Activated gamma-delta T cell treated with anti-CD3 and anti-CD28 coated beads, Interleukin-2, amount 50 U/mL, for 16 hours (primary cell): ENCODE measurements around the gene AP3B1.

ENCODE experiments used
- DNase-seq: peaks from one replicate; pipeline ENCODE4 v3.0.0-alpha.2; 2020; ENCODE audit warnings: low read depth

AP3B1 gene

DNA sequence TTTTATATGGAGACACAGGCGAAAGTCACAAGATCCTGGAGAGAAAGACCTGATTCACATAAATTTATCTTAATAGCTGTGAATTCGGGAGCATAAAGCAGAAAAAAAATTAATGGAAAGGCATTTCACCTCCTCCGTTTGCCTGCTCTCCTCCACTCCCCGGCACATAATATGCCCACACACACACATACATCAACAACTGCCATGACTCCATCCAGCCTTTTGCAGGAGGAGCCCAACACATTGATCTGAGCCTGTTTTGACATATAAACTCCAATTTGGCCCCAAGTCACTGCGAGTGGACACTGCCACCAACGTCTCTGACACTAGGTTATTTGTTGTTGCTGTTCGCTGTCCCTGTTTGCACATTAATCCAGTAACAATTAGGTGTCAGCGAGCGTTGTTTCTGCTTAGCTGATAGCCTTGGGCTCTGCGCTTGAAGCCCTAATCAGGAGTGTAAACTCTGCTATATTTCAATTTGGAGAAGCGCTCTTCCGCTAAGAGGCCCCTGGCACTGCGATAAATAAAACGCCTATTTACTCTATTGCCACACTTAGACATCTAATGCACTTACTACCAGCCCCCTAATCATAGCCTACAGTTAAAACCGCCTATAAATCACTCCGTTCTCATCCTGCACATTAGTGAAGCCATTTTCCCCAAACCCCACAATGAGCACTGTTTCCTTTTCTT is 322.6 kb downstream of the AP3B1 start:
- DNase-seq: no peak

DNA sequence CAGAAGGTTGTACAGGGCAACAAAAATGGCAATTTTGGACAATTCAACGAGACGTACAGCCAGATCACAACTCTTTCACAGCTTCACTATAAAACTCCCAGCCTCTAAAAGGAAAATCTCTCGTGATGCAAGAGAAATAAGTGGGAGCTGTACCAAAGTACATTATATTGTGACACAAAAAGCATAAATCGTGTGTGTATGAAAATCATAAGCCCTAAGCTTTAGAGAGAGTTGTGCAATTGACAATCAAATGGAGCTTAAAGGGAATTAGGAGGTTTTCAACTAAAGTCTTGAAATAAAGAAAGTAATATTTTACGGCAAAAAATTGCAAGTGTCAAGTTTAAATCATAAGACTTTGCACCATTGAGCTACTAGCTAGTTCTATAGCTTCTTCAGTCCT is 323.6 kb downstream of the AP3B1 start:
- DNase-seq: no peak

DNA sequence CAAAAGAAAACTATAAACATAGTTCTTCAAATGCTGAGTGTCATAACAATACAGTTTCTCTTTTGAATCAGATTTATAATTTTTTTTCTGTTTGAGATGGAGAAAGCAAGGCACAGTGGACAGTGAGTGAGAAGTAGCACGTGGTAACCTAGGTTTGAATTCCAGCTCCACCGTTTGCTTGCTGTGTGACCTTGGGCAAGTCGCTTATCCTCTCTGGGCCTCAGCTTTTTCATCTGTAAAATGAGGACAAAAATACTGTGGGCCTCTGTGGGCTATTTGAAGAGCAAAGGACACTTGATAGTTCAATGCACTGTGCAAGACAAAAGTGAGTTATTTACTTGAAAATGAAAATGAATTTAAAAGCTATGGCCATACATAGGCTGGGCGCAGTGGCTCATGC is 330.7 kb downstream of the AP3B1 start:
- no peak for DNase-seq

DNA sequence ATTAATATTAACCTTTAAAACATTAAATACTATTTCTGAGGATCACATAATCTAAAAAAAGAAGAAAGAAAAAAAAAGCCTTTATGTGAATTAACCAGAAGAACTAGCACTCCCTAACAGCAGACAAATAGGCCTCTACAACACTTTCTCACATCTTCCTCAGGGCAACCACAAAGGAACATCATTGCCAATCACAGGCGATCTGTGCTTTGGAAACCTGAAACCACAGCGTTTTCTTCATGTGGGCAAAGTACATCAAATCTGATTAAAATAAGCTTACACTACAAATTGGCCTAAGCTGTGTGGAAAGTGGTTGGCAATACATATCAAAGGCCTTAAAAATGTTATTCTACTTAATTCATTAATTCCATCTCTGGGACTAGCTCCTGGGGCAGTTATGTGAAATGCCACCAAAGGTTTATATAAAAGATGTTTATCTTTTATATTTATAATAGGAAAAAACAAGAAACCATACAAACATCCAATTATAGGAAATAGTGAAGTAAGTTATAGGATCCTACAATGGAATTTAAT is 333.6 kb downstream of the AP3B1 start:
- no peak for DNase-seq

DNA sequence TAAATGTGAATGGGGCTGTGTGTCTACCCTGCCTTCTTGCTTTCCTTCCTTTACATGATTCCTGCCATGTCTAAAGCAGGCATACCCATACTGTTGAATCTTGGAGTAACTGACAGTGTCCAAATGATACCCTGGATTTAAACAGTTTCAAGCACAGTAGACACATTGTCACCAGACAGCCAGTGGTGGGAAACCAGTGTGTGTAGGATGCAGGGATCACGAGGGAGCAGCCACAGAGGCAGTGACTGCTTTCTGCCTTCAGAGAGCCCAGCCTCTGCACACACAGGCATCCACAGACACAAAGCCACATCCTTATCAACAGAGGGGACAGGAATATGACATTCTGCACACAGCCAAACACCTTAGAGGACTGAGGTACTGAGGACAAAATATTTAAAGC is 334.2 kb downstream of the AP3B1 start:
- no peak for DNase-seq

DNA sequence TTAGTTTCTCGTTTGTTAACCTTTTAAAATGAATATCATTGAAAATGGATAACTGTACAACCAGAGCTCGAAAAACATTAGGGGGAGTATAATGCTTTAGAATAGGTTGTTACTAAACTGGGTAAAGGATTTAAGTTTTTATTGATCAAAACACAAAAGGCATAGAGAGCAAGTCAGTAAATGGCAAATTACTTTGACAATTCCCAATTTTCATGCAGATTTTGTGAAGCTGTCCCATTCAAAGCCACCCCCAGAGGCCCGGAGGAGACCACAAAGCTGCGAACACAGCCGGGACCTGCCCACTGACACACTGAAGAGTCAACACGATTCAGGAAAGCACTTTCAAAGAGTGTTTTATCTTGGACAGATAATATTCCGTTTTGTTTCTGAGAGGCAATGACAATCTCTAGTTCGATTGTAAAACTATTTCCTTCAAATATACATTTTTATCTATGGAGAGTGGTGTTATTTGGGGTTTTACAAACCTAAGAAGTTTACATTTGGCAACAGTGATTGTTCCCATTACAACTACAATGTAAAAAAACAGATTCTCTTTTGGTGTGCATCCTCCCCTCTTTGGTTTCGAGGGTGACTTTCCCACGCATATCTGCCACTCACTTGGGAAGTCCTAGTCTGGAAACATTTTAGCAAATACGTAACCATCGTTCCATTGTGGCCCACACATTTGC is 335.7 kb downstream of the AP3B1 start:
- no peak for DNase-seq

DNA sequence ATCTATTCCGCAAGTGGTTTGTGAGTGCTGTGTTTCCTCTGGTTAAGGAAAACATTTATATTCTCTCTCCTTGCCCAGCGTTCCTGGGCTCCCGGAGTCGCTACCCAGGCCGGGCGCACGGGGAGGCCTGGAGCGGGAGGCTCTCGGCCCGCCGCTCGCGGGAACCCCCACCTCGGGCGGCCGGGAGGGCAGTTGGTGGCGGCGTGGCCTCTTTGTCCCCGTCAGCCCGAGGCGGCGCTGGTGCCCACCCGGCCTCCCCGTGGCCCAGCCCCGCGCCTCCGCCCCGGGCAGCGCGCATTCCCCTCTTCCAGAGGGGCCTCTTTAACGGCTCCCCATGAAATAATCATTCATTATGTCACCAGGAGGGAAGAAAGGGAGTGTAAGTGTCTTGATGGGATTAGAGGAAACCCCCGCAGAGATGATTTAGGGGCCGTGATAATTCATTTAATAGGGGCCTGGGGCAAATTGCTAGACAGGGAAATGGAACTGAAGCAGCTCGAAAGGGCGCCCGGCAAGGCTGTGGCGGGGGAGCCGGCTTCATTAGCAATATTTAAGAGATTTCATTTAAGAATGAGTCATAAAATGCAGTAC is 336.5 kb downstream of the AP3B1 start:
- DNase-seq: no peak

DNA sequence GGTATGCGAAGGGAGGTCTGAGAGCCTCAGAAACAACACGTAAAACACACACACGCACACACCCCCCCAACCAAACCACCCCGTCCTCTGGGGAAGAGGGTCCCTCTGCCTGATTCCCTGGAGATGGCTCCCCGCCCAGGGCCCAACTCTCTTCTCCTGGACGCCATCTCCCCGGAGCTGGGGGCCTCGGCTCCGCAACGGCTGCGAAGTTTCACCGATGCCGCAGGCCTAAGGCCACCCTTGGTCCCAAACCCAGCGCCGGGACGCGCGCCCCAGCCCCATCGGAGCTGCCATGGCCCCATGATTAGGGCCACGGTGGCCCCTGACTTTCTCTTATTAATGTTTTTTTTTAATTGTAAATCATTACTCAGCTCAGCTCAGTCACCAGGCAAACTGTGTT is 337.0 kb downstream of the AP3B1 start:
- no peak for DNase-seq

DNA sequence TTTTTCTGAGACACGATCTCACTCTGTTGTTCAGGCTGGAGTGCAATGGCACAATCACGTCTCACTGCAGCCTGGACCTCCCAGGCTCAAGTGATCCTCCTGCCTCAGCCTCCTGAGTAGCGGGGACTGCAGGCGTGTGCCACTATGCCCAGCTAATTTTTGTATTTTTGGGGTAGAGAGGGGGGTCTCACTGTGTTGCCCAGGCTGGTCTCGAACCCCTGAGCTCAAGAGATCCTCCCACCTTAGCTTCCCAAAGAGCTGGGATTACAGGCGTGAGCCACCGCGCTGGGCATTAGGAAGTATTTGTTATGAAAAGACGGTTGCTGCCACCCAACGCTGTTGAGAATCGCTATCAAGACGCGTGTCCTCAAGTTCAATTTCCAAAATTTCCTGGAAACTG is 337.4 kb downstream of the AP3B1 start:
- no peak for DNase-seq

DNA sequence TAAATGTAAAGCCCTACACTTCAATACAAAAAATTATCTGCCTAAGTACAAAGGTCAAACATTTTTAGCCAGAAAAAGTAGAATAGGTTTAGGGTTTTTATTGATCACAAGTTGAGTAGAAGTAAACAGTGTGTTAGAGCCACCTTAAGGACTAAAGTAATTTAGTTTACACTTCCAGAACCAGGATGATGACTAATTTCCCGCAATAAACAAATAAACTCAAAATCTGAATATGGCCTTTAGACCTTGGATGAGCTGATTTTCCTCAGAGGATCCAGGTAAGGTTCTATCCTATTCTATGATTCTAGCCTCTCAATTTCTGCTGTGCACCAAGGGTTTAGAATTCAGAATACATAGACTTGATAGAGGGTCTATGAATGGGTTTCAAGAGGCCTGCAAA is 338.9 kb downstream of the AP3B1 start:
- DNase-seq: no peak

DNA sequence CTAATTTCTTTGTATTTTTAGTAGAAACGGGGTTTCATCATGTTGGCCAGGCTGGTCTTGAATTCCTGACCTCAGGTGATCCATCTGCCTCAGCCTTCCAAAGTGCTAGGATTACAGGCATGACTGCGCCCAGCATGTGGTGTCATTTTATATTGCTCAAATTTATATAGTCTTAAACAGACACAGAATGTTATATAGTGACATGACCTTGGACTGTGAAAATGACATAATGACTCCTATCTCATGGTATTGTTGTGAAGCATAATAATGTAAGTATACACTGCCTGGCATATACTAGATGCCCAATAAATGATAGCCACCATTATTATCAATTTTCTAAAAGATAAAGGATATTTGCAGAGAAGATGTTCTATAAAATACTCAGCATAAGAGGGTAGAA is 341.1 kb downstream of the AP3B1 start:
- no peak for DNase-seq

DNA sequence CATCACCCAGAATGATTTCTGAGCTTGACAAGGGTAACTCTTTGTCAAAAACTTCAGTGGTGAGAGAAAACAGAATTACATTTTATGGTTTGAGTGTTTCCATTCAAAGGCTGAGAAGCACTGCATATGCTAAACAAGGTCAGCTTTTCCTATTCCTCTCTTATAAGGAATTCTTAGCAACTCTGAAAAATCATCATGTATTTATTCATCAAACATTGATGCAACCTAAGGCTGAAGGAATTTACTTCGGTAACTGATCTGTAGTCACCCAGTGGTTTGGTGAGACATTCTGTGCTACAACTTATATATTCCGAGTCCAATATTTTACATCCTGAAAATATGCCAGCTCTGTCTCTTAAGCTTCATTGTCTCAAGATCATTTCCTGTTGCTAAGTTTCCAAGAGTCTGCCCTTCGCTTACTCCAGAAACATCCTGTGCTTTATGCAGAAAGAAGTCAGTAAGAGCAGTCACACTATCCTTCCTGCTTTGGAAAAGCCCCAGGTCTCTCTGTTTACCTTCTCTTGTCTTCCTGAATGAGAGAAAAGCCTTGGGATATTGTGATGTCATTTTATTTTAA is 341.8 kb downstream of the AP3B1 start:
- no peak for DNase-seq
